ENCODE results near the gene HOXB6. TPM values are rescaled to one million over a fixed set of nuclear protein-coding genes. Genes with fewer than 3 reads are reported as not detected.

HOXB6 gene
- polyA plus RNA-seq, 2 of the 4 experiments (the other 2 are of a cell fraction) = 10.2 to 14.7 TPM

- FAIRE-seq = no peak
- ChIA-PET POLR2A (no interaction called here), CTCF (interaction anchor here (1.0 to 5.8 kb wide), 5 partner anchors 9 to 176 kb away, joined by 3 to 118 read pairs (median 3); no protein-coding TSS in a partner anchor)
- no peak for DNase-seq (ENCODE audit: low read depth in 1 of 2, low spot score in 1 of 2)
- 90% methylated on average over 5 of the region's 5 CpGs for WGBS (ENCODE audit: missing lambda C conversion rate)
- no peak for TF ChIP-seq FOXS1 (CRISPR knock-in tag; IDR thresholded peaks at IDR 0.05)
- no peak for TF ChIP-seq CHD4 (IDR thresholded peaks at IDR 0.05; ENCODE audit: borderline replicate concordance)
- no peak for TF ChIP-seq USF2 (IDR thresholded peaks at IDR 0.05)
- no peak for TF ChIP-seq TFCP2L1 (CRISPR knock-in tag; IDR thresholded peaks at IDR 0.05)
- no peak for TF ChIP-seq MAZ (IDR thresholded peaks at IDR 0.05; ENCODE audit: borderline replicate concordance, low read depth, low read length)
- TF ChIP-seq RCOR1 (IDR thresholded peaks at IDR 0.05; ENCODE audit: low read depth, low read length) = no peak
- TF ChIP-seq BCL3 (IDR thresholded peaks at IDR 0.05) = no peak
- no peak for TF ChIP-seq BHLHE40 (IDR thresholded peaks at IDR 0.05; ENCODE audit: low read depth, low read length)
- TF ChIP-seq CTCF (IDR thresholded peaks at IDR 0.05) = no peak
- no peak for TF ChIP-seq EHF (CRISPR knock-in tag; IDR thresholded peaks at IDR 0.05)
- no peak for TF ChIP-seq RARB (CRISPR knock-in tag; IDR thresholded peaks at IDR 0.05)
- no peak for TF ChIP-seq KDM1A (IDR thresholded peaks at IDR 0.05; ENCODE audit: low read depth)
- no peak for TF ChIP-seq HOXB13 (CRISPR knock-in tag; IDR thresholded peaks at IDR 0.05; ENCODE audit: low read depth)
- no peak for TF ChIP-seq KDM5A (IDR thresholded peaks at IDR 0.05)
- TF ChIP-seq JUN (IDR thresholded peaks at IDR 0.05) = no peak
- TF ChIP-seq HOXB5 (CRISPR knock-in tag; IDR thresholded peaks at IDR 0.05) = no peak
- Histone ChIP-seq H3K4me2 (no peak overlapping the region), H3K27ac (no peak overlapping the region), H3K4me1 (peaks cover 18% of the 10 kb centered on the region; the same call in 2 of the 3 replicates), H3K4me3 (no peak overlapping the region), H3K9me3 (no peaks in the 10 kb centered on the region)
- no peak for ATAC-seq
These were observed 24.6 kb upstream of the HOXB6 start for GRCh38 chr17:48629411-48629759.

GRCh38 chr17:48628649-48629410 lies 24.0 kb upstream of the HOXB6 start:
- TF ChIP-seq NFE2L2 (conservative IDR thresholded peaks at IDR 0.05; ENCODE audit: low read length) (no peak), MYC (IDR thresholded peaks at IDR 0.05; ENCODE audit: borderline replicate concordance, low read length) (no peak), HOXB5 (CRISPR knock-in tag; IDR thresholded peaks at IDR 0.05) (no peak), FOSL2 (IDR thresholded peaks at IDR 0.05) (no peak), FOSL2 (CRISPR knock-in tag; IDR thresholded peaks at IDR 0.05) (no peak)
- Histone ChIP-seq H3K4me3 (no peak overlapping the region), H3K4me1 (peaks cover 23% of the 10 kb centered on the region; the same call in 2 of the 3 replicates), H3K27ac (no peak overlapping the region), H3K4me2 (no peak overlapping the region), H3K9me3 (no peaks in the 10 kb centered on the region)
- ChIA-PET POLR2A (no interaction called here), CTCF (interaction anchor here (0.6 to 5.8 kb wide), 5 partner anchors 9 to 176 kb away, joined by 3 to 118 read pairs (median 3); no protein-coding TSS in a partner anchor)
- ATAC-seq (no peak), DNase-seq (ENCODE audit: low read depth in 1 of 2, low spot score in 1 of 2) (no peak), FAIRE-seq (no peak)
- WGBS (ENCODE audit: missing lambda C conversion rate) = 89% methylated on average over 5 of the region's 5 CpGs

Measured in A549 (cell line).